Smooth muscle cell of the brain vasculature (primary cell): Measurements from ENCODE around the gene IDH3A.

Source experiments
- DNase-seq: peaks from one replicate; pipeline ENCODE4 v3.0.0-alpha.2; 2012; ENCODE audit warnings: low read depth, low spot score

Gene IDH3A

DNA sequence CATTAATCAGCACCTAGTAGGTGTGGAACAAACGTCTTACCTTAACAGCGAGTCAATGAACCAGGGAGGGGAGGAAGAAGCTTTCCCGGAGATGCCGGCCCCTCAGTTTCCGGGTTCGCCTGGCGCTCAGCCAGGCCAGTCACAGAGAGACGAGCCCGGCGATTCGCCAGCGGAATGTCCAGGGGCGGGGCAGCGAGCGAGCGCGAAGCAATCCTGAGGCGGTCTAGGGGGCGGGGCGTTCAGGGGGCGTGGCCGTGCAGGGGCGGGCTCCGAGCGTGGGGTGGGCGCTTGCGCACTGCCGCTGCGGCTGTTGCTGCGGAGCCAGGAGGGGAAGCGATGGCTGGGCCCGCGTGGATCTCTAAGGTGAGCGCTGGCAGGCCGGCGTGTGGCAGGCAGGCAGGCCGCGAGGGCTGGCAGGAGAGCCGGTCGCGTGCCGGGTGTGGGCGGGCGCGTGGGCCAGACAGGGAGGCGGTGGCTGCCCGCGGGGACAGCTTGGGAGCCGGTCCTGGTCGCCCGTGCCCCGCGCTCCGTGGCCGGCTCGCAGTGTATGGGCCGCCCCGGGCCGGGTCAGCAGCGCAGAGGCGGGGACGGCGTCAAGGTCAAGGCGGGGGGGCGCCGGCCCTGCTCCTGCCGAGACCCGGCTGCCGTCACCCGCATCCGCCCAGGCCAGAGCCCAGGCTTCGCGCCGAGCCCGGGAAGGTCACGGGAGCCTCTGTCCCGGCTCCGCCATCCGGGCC, at the start of gene IDH3A:
Gene IDH3A, plus strand, starts transcription at position 295 of the 737 bp plus-strand sequence. Its CDS starts 42 bp downstream, at position 337.
- peak; percentile 93 for DNase-seq

- no peak for DNase-seq
Measured at GRCh38 chr15:78100886-78101285, 48.3 kb upstream of the IDH3A start.

GRCh38 chr15:78101423-78102105, 47.6 kb upstream of the IDH3A start:
- DNase-seq, result no peak

GRCh38 chr15:78102211-78102610, 47.0 kb upstream of the IDH3A start:
- no peak for DNase-seq

DNA sequence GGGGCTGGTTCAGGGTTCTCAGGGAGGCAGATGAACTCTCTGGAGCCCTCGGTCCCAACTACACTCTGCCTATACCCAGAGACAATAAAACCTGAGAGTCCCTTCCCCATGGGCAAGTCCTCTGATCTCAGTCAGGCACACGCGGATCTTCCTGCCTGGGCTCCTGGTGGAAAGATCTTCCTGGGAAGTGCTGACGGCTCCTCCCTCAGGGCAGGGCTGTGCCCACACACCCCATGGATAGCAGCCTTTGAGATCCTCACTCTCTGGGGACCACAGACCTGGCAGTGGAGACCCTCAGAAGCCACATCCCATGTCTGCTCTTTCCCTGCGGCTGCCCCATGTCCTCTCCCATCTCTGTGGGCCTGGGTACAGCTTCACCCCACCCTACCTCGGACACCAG, 46.4 kb upstream of the IDH3A start:
- no peak for DNase-seq

- DNase-seq, result no peak
Measured at GRCh38 chr15:78103406-78104118, 45.6 kb upstream of the IDH3A start.

DNA sequence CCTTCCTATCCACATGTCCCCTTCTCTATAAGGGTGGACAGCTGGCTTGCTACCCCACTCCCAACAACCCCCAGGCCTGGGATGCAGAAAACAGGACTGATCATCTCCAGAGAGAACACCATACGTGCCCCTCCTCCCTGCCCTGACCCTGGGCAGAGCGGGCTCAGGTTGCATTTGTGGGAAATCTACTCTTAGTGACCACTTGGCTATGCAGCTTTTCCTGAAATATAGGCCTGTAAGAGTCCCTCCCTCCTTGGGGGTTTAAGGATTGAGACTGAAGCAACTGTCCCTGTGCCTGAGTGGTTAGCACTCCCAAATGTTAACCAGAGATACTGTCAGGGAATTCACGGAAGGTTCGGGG, 45.1 kb upstream of the IDH3A start:
- DNase-seq, result no peak

GRCh38 chr15:78104566-78105475, 44.3 kb upstream of the IDH3A start:
- no peak for DNase-seq

- no peak for DNase-seq
Measured at GRCh38 chr15:78105476-78106241, 43.5 kb upstream of the IDH3A start.

DNA sequence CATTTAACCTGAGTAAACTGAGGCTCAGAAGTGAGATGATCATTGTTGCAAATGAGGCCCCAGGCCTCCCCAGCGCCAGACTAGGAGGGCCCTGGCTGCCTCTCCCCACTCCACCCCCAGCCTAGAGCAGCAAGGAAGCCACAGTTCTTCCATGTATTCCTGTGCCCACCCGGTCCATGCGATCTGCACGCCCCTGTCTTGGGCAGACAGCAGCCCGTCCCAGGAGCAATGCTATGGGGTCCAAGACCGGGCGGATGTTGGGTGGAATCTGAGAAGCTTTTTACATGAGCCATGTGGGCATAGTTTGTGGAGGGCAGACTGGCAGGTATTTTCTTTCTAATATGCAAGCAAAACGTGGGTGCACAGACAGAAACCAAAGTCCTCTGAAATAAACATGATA, 41.7 kb upstream of the IDH3A start:
- DNase-seq, result no peak

DNA sequence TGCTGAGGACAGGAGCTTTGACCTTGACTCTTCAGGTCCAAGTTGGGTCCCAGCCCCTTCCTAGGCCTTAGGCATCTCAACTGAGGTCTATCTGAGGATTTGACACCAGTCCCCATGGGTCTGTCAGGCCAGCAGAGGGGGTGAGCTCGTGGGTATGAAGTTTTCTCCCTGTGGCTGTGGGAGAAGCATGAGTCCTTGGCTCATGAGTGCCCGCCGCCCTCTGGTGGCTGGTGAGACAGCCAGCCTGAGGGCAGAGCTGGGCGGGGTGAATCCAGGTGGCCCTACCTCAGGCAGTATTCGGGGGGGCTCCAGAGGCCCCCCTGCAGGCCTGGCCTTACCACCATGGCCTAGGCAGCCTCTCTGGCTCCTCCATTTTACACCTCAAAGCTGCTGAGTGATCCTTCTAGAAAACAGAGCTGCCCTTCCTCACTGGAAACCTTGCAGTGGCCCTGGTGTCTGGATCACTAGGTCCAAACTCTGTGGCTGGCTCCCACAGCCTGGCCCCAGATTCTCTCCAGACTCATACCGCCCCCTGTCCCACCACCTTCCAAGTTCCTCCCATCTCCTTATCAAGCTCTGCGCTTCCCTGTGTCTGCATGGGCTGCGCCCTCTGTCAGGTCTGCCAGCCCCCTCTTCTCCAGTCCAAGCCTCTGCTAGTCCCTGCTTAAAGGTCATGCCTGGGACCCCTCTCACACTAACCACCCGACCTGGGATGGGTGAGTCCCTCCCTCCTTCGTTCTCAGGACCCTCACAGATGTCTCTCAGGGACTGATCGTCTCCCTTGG, 40.7 kb upstream of the IDH3A start:
- DNase-seq, result peak; percentile 61

GRCh38 chr15:78109156-78109555, 40.0 kb upstream of the IDH3A start:
- no peak for DNase-seq

DNA sequence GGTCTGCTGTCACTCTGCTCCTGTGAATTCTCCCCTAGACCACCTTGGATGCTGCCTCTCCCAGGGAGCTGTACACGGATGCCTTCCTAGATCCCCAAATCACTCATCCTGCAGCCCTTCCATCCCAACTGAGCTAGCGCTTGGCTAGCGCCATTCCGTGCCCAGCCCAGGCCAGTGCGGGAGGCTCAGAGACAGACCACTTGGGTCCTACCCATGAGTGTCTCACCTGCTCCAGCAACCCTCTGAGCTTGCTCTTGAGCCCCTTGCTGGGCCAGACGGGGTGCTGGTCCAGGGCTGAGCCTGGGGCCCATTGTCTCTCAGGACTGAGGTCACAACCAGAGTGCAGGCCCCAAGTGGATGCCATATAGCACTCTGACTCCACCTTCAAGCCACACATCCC, 39.1 kb upstream of the IDH3A start:
- no peak for DNase-seq

- DNase-seq, result no peak
Measured at GRCh38 chr15:78110916-78111475, 38.2 kb upstream of the IDH3A start.

DNA sequence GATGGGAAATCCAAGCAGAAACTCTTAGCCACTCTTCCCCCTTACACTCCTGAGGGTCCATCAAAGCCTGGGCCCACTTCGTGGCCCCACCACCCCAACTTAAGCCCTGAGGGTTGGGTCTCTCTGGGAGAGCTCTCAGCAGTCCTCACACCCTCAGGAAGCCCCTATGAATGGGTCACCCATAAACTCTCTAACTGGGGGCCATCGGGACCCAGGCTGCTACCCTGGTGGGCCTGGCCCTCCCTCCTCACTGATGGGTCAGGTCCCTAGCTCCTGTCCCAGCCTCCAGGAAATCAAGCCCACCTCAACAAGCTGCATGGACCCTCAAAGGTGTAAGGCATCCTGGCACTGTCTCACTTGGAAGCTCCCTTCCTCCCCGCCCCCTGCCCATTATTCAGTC, 37.4 kb upstream of the IDH3A start:
- no peak for DNase-seq

GRCh38 chr15:78112551-78112950, 36.6 kb upstream of the IDH3A start:
- DNase-seq, result no peak

DNA sequence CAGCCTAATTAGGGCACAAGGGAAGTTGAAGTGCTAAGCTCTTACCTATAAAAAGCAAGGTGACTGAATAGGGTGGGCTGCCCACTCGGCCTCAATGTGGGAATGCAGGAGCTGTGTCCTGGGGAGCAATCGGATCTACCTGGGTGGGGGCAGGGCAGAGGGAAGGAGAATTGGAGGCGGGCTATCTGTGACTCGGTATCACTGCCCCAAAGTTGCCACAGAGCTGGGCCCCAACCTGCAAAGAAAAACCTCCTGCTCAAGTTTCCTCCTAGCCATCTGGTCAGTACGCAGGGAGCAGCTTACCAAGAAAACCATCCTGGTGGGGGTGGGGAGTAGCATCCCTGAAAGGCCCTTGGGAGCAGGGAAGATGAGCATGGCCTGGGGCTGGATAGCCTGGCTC, 28.6 kb upstream of the IDH3A start:
- no peak for DNase-seq

- no peak for DNase-seq
Measured at GRCh38 chr15:78125267-78125666, 23.9 kb upstream of the IDH3A start.

GRCh38 chr15:78127882-78128281, 21.3 kb upstream of the IDH3A start:
- no peak for DNase-seq
